PFSK-1 (cell line): Measurements from ENCODE around the gene ATF7.

Source experiments
- FOXP2 ChIP-seq: optimal IDR thresholded peaks from 2 replicates; pipeline ENCODE3; 2011; ENCODE audit warnings: borderline replicate concordance, control low read depth, inconsistent platforms; ENCODE audit not compliant: insufficient read depth; ENCODE audit errors: extremely low read length, extremely low read depth
- POLR2AphosphoS5 ChIP-seq: IDR thresholded peaks from 2 replicates; pipeline ENCODE4 v1.6.1; 2012; ENCODE audit warnings: low read depth, mild to moderate bottlenecking, control low read depth, low read length, moderate library complexity
- REST ChIP-seq, 2 experiments: IDR thresholded peaks; 2 replicates each; pipeline versions ENCODE4 v1.6.1 to v1.8.0; 2011 to 2012; ENCODE audit warnings: low read depth in 2 of 2, low read length in 2 of 2, control low read depth in 1 of 2, inconsistent platforms in 1 of 2, mild to moderate bottlenecking in 1 of 2, moderate library complexity in 1 of 2; ENCODE audit not compliant: insufficient read depth in 1 of 2
- SIN3A ChIP-seq: IDR thresholded peaks from 2 replicates; pipeline ENCODE4 v1.6.1; 2012; ENCODE audit warnings: mild to moderate bottlenecking, low read length, moderate library complexity, borderline replicate concordance; ENCODE audit not compliant: insufficient read depth
- TAF1 ChIP-seq: IDR thresholded peaks from 2 replicates; pipeline ENCODE4 v1.6.1; 2012; ENCODE audit warnings: low read length, control low read depth, borderline replicate concordance; ENCODE audit not compliant: insufficient read depth

Gene ATF7

GRCh38 chr12:53500142-53500775 is 125.9 kb downstream of the ATF7 start:
- TF ChIP-seq TAF1 (no peak), FOXP2 (no peak), SIN3A (no peak), REST (IDR thresholded peaks at IDR 0.05; ENCODE audit: insufficient read depth in 1 of 2, low read depth in 2 of 2, low read length in 2 of 2) (no peak), POLR2AphosphoS5 (peak; percentile 76; the same call in 1 of the 2 replicates)

DNA sequence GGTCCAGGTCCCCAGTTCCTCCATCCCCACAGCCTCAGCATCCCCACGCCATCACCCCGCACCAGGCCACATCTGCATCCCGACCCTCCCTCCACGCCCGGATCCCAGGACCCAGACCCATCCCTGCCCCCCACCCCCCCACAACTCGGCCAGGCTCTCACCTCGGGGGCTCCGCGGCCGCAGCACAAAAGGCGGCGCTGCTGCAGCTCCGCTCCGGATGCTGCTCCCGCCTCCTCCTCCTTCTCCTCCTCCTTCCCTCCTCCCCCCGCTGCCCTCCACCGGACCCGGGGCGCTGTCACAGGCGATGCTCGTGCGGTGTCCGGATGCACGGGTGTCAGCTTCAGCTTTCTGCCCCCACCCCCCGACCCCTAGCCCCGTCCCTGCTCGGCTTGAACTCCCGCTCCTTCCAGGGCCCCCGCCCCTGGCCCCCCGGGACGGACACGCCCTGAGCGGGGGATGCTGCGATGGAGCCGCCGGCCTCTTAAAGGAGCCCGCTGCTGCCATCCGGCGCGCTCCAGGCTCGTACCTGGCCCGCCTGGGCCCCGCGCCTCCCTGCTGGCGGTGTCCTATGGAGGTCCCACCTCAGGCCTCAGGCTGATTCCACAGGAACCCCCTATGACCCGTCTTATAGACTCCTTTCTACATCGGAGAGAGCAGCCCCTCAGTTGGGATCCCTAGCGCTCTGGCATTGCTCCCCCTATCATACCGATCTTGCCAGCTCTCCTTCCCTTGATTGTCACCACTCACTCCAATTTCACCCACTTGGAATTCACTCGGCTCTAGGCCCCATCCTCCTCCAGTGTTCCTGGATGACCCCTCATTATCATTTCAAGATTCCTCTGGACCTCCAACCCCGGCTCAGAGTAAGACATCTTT is 126.7 kb downstream of the ATF7 start, which contains the start of gene MAP3K12:
Gene MAP3K12, minus strand, starts transcription at position 193 of the 876 bp plus-strand sequence. CDS start 12,067 bp downstream, outside the sequence.
- TF ChIP-seq POLR2AphosphoS5: peak; percentile 67; the same call in 1 of the 2 replicates
- TF ChIP-seq FOXP2: no peak

- TF ChIP-seq TAF1: no peak
- TF ChIP-seq POLR2AphosphoS5: no peak
- no peak for TF ChIP-seq FOXP2
- TF ChIP-seq REST (IDR thresholded peaks at IDR 0.05; ENCODE audit: insufficient read depth in 1 of 2, low read depth in 2 of 2, low read length in 2 of 2): no peak
- no peak for TF ChIP-seq SIN3A
Measured at GRCh38 chr12:53498235-53498630, 127.9 kb downstream of the ATF7 start.

DNA sequence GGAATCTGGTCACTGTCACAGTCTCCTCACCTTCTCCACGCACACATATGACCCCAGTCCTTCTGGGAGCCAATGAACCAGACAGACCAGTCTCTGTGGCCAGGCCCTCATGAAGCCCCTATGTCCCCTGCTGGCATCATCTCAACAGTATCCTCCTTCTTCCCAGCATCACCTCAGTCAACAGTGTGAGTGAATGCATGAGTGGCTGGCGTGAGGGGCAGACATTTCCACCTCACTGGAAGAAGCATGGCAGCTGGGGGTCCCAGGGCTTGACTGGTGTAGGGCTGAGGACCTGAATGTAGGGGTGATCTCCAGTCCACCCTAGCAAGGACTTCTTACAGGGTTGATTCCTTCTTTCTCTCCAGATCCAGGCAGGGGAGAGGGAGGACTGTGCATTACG is 128.7 kb downstream of the ATF7 start:
- no peak for TF ChIP-seq FOXP2
- no peak for TF ChIP-seq REST (IDR thresholded peaks at IDR 0.05; ENCODE audit: insufficient read depth in 1 of 2, low read depth in 2 of 2, low read length in 2 of 2)
- TF ChIP-seq SIN3A: no peak
- no peak for TF ChIP-seq POLR2AphosphoS5
- no peak for TF ChIP-seq TAF1

- TF ChIP-seq FOXP2 (no peak), REST (IDR thresholded peaks at IDR 0.05; ENCODE audit: insufficient read depth in 1 of 2, low read depth in 2 of 2, low read length in 2 of 2) (no peak), TAF1 (no peak), SIN3A (no peak), POLR2AphosphoS5 (no peak)
Measured at GRCh38 chr12:53496752-53497032, 129.5 kb downstream of the ATF7 start.
